BLaER1 (cell line): ENCODE data around the gene AP2M1.

Experiments used
- H3K27ac ChIP-seq: shearing (Covaris generic); formaldehyde crosslinking; 2 replicates; pipeline ENCODE4 v1.8.1; 2022
- H3K27me3 ChIP-seq: shearing (Covaris generic); formaldehyde crosslinking; 2 replicates; pipeline ENCODE4 v1.8.1; 2022
- H3K36me3 ChIP-seq: shearing (Covaris generic); formaldehyde crosslinking; 2 replicates; pipeline ENCODE4 v1.8.1; 2022
- H3K4me1 ChIP-seq: shearing (Covaris generic); formaldehyde crosslinking; 2 replicates; pipeline ENCODE4 v1.8.1; 2022
- H3K4me2 ChIP-seq: shearing (Covaris generic); formaldehyde crosslinking; 2 replicates; pipeline ENCODE4 v1.8.1; 2022
- H3K4me3 ChIP-seq: shearing (Covaris generic); formaldehyde crosslinking; 2 replicates; pipeline ENCODE4 v1.8.1; 2022
- H3K9ac ChIP-seq: shearing (Covaris generic); formaldehyde crosslinking; 2 replicates; pipeline ENCODE4 v1.8.1; 2022
- H3K9me3 ChIP-seq: shearing (Covaris generic); formaldehyde crosslinking; 2 replicates; pipeline ENCODE4 v1.8.1; 2022
- H4K20me1 ChIP-seq: shearing (Covaris generic); formaldehyde crosslinking; 2 replicates; pipeline ENCODE4 v1.8.1; 2022
- Cebpa-rat ChIP-seq: shearing (Covaris generic); IDR thresholded peaks from 2 replicates; pipeline ENCODE4 v1.8.1; 2022

The AP2M1 gene

DNA sequence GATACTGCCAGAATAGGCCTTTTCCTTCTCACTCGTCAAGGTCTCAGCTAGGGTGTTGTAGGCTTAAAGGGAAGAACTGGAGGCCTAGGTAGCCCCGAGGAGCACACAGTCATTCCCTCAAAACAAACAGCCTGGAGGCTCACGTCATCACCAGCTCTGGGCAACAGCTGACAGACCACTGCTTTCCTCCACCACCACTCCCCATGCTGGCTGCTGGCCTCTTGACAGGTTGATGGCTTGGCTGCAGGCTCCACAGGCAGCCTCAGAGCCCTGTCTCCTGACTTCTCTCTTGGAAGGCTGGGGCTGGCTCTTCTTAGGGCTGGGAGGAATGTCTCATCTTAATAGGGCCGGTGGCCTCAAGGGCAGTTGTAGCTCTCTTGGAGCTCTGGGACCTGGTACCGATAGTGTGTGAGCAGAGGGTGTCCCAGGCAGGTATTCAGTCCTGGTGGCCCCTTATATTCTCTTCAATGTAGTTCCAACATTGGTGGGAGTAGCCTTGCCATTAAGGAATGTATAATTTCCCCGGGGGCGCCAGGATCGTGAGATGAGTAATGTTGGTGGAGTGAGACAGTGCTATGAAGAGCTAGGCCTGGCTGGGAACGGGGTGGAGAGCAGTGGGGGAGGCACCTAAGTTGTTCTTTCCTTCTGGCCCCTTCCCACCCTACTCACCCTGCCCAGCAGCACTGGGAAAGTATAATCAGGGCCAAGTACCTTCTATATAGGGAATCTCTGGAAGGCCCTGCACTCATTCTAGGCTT is 6.1 kb upstream of the AP2M1 start:
- H3K27ac ChIP-seq = no peak overlapping the region
- no peak for TF ChIP-seq Cebpa-rat
- H3K4me3 ChIP-seq = no peak overlapping the region
- H3K36me3 ChIP-seq = peaks cover 96% of the 10 kb centered on the region
- H3K9me3 ChIP-seq = no peaks in the 10 kb centered on the region
- H3K27me3 ChIP-seq = no peaks in the 10 kb centered on the region
- no peak overlapping the region for H3K4me2 ChIP-seq
- peaks cover 4% of the 10 kb centered on the region for H3K4me1 ChIP-seq
- H3K9ac ChIP-seq = no peak overlapping the region
- H4K20me1 ChIP-seq = peaks cover 27% of the 10 kb centered on the region

DNA sequence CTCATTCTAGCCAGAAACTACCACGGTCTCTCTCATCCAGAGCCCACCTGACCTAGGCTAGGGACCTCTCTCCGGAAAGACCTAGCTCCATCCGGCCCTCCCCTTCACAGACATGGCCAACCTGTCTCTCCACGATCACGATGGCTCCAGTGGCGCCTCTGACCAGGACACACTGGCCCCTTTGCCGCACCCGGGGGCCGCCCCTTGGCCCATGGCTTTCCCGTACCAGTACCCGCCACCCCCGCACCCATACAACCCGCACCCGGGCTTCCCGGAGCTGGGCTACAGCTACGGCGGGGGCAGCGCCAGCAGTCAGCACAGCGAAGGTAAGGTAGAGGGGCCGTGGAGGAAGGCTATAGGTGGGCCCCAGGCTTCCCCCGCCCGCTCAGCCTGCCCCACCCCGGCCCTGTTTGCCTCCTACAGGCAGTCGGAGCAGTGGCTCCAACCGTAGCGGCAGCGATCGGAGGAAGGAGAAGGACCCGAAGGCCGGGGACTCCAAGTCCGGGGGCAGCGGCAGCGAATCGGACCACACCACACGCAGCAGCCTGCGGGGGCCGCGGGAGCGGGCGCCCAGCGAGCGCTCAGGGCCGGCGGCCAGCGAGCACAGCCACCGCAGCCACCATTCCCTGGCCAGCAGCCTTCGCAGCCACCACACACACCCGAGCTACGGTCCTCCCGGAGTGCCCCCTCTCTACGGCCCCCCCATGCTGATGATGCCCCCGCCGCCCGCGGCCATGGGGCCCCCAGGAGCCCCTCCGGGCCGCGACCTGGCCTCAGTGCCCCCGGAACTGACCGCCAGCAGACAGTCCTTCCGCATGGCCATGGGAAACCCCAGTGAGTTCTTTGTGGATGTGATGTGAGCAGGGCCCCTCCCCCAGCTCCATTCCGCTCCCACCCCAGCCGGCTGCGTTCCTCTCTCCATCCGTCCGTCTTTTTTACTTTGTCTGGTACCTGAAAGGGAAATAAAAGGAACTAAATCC is 4.5 kb upstream of the AP2M1 start:
- Histone ChIP-seq H3K36me3 (peaks cover 80% of the 10 kb centered on the region), H3K4me2 (no peak overlapping the region), H3K4me3 (no peak overlapping the region), H3K9ac (no peak overlapping the region), H3K27ac (no peak overlapping the region), H3K27me3 (no peaks in the 10 kb centered on the region), H3K4me1 (peaks cover 8% of the 10 kb centered on the region), H3K9me3 (no peaks in the 10 kb centered on the region), H4K20me1 (peaks cover 10% of the 10 kb centered on the region; the same call in 1 of the 2 replicates)
- TF ChIP-seq Cebpa-rat = no peak

DNA sequence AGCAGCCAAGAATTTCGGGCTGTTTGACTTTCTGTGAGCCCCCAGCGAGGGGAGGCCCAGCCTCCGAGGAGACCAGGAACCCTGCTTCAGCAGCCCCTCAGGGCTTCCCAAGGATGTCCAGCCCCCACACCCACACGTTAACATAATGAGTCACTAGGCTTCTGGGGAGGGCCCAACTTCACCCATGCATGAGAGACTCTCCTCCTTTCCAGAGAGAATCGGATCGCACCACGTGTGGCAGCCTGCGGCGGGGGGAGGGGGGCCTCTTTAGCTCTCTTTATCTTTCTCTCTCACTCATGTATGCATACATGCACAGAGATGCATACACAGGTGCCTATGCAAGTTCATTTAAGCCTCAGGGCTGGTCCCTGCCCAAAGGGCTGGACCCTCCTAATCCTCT is 3.1 kb upstream of the AP2M1 start:
- peaks cover 21% of the 10 kb centered on the region for H3K4me1 ChIP-seq
- H3K36me3 ChIP-seq = peaks cover 66% of the 10 kb centered on the region
- H3K27ac ChIP-seq = no peak overlapping the region
- no peak overlapping the region for H3K4me2 ChIP-seq
- H3K9ac ChIP-seq = no peak overlapping the region
- H4K20me1 ChIP-seq = peaks cover 6% of the 10 kb centered on the region; the same call in 1 of the 2 replicates
- no peak for TF ChIP-seq Cebpa-rat
- no peak overlapping the region for H3K4me3 ChIP-seq
- H3K9me3 ChIP-seq = no peaks in the 10 kb centered on the region
- no peaks in the 10 kb centered on the region for H3K27me3 ChIP-seq

DNA sequence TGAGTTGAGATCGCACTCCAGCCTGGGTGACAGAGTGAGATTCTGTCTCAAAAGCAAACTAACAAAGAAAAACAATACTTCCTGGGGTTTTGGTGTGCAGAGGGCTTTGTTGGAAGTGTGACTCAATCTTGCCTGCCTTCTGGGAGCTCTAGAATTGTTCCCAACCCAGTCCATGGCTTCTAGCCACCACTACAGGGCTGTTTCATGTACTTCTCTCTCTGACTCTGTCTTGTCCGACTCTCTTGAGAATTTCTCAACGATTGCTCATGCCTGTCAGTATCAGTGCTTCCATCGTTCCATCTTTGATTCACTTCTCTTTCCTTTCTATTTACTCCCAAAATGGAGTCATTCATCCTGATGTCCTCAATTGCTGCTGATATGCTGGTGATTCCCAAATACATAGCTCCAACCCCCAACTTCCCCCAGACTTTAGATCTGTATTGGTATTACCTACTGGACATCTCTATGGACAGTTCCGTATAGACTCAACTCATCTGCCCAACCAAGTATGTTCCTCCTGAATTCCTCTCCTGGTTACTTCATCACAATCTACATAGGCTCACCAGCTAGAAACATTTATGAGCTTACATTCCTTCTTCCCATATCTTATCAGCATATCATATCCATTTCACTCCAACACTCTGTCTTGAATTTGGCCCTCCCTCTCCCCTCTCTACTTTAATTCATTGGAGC is 1.8 kb upstream of the AP2M1 start:
- H3K36me3 ChIP-seq = peaks cover 65% of the 10 kb centered on the region
- no peak overlapping the region for H3K9ac ChIP-seq
- peaks cover 17% of the 10 kb centered on the region for H4K20me1 ChIP-seq
- H3K4me1 ChIP-seq = peaks cover 34% of the 10 kb centered on the region
- no peak overlapping the region for H3K27ac ChIP-seq
- TF ChIP-seq Cebpa-rat = no peak
- no peak overlapping the region for H3K4me3 ChIP-seq
- H3K27me3 ChIP-seq = no peaks in the 10 kb centered on the region
- no peak overlapping the region for H3K4me2 ChIP-seq
- H3K9me3 ChIP-seq = no peaks in the 10 kb centered on the region

DNA sequence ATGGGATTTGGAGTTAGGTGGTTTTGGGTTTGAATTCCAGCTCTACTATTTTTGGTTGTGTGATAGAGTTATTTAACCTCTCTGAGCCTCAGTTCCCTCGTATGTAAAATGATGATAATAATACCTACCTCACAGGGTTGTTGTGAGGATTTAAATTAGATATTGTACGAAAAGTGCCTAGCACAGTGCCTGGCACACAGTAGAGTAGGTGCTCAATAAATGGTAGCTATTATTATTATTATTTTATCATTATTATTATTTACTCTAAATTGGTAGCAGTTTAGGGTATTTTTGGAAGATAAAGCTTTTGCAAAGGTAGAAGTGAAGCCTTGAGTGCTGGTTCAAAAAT is 1.3 kb upstream of the AP2M1 start:
- peaks cover 65% of the 10 kb centered on the region for H3K36me3 ChIP-seq
- H4K20me1 ChIP-seq = peaks cover 22% of the 10 kb centered on the region
- no peak overlapping the region for H3K27ac ChIP-seq
- H3K27me3 ChIP-seq = no peaks in the 10 kb centered on the region
- no peaks in the 10 kb centered on the region for H3K9me3 ChIP-seq
- H3K4me3 ChIP-seq = no peak overlapping the region
- TF ChIP-seq Cebpa-rat = no peak
- H3K9ac ChIP-seq = no peak overlapping the region
- no peak overlapping the region for H3K4me2 ChIP-seq
- H3K4me1 ChIP-seq = peaks cover 34% of the 10 kb centered on the region

DNA sequence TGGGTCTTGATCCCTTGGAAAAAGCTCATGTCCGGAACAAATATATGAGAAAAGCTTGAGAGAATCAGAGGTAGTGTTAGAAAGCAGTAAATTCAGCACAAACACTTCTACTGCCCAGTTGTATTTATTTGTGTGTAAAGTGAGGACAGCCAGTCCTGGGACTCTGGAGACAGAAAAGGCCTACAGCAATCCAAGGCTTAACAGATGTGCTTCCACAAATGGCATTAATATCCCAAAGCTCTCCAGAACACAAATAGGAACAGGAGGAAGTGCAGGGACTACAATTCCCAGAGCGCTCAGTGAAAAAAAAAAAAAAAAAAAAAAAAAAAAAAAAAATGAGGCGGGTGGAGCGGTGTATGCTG is 390 bp upstream of the AP2M1 start:
- peak overlapping the region; percentile 37; the same call in 1 of the 2 replicates for H3K27ac ChIP-seq
- H3K4me3 ChIP-seq = no peak overlapping the region
- H3K27me3 ChIP-seq = no peaks in the 10 kb centered on the region
- no peaks in the 10 kb centered on the region for H3K9me3 ChIP-seq
- H4K20me1 ChIP-seq = peaks cover 31% of the 10 kb centered on the region
- H3K9ac ChIP-seq = peak overlapping the region; percentile 51; the same call in 1 of the 2 replicates
- no peak for TF ChIP-seq Cebpa-rat
- H3K4me2 ChIP-seq = peak overlapping the region; percentile 60
- peaks cover 34% of the 10 kb centered on the region for H3K4me1 ChIP-seq
- peaks cover 65% of the 10 kb centered on the region for H3K36me3 ChIP-seq

DNA sequence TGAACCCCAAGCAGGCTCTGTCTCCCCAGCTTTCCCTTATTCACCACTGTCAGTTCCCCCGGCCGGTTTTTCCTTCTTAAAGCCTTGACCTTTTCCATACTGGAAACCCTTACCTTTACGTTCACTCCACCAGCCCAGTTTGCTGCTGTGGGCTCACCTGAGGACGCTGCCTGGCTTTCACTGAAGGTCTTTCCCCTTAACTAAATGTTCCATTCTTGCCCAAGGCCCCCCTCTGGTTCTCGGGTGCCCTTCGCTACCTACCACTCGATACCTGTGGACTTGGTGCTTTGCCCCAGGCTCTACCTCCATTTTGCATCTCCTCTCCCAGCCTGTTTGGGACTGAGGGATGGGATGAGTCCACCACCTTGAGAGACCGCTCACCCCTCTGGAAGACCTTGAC is 851 bp downstream of the AP2M1 start:
- peaks cover 33% of the 10 kb centered on the region for H4K20me1 ChIP-seq
- H3K27me3 ChIP-seq = no peaks in the 10 kb centered on the region
- H3K4me1 ChIP-seq = peaks cover 34% of the 10 kb centered on the region
- peak overlapping the region; percentile 99 for H3K4me3 ChIP-seq
- H3K9me3 ChIP-seq = no peaks in the 10 kb centered on the region
- H3K9ac ChIP-seq = peak overlapping the region; percentile 95
- TF ChIP-seq Cebpa-rat = no peak
- peak overlapping the region; percentile 93 for H3K27ac ChIP-seq
- peak overlapping the region; percentile 97 for H3K4me2 ChIP-seq
- peaks cover 65% of the 10 kb centered on the region for H3K36me3 ChIP-seq

DNA sequence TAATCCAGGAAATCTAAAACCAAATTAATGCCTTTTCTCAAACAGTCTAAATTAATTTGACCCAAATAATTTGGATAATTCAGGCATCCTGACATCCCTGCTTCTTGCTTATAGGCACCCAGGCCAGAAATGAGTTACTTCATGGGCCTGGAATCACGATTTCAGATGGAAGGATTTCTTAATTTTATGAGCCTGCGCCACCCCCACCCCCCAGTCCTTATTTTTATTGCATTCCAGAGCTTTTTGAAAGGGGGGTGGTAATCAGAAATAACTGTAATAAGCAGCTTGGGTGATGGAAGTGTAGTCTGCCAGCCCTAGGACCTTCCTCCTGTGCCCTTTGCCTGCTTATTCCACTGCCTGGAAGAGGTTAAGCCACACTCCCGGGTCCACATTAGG is 1.3 kb downstream of the AP2M1 start:
- H3K27me3 ChIP-seq = no peaks in the 10 kb centered on the region
- H3K9me3 ChIP-seq = no peaks in the 10 kb centered on the region
- 0 out of 2 replicates have a peak overlapping the region, but pooled peaks have one; percentile 27 for H3K27ac ChIP-seq
- peak overlapping the region; percentile 97 for H3K4me2 ChIP-seq
- peaks cover 33% of the 10 kb centered on the region for H4K20me1 ChIP-seq
- H3K4me1 ChIP-seq = peaks cover 34% of the 10 kb centered on the region
- no peak for TF ChIP-seq Cebpa-rat
- H3K9ac ChIP-seq = peak overlapping the region; percentile 95
- H3K36me3 ChIP-seq = peaks cover 65% of the 10 kb centered on the region
- H3K4me3 ChIP-seq = peak overlapping the region; percentile 99

DNA sequence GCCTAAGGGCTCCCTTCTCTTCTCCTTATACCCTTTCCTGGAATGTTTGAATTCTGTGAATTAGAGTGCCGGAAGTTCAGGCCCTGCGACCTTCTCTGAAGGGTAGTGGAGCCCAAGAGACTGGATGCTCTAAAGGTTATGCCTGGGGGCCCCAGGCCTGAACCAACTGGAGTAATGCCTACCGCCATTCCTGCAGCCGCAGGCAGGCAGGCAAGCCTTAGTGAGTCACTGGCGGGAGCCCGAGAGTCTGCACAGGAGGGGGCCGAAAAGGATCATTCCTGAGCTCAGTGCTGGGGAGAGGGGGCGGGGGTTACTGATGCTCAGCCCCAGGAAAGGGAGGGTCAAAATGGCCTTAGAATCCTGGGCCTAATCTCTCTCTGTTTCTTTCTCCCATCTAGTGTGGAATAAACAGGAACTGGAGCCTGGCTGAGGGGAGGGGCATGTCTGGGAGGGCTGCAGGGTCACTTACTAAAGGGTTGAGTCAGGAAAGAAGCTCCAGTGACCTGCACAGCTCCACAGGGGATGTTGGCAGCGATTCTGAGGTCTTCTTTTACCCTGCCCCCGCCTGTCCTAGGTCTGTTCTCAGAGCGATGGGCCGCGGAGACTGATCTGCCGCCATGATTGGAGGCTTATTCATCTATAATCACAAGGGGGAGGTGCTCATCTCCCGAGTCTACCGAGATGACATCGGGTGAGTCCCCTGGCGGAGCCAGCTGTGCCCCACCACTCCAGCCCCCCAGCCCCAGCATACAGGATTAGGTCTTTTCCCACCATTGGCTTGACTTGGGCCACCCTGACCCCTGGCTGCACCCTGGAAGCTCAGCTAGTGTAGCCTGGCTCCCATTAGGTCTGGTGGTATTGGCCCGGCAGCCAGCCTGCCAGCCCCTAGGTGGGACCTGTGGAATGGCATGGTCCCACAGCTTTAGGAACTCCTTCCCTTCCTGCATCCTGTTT is 2.0 kb downstream of the AP2M1 start:
- peak overlapping the region; percentile 99 for H3K4me3 ChIP-seq
- H3K4me2 ChIP-seq = peak overlapping the region; percentile 97
- no peaks in the 10 kb centered on the region for H3K27me3 ChIP-seq
- no peaks in the 10 kb centered on the region for H3K9me3 ChIP-seq
- peak overlapping the region; percentile 95 for H3K9ac ChIP-seq
- H3K27ac ChIP-seq = peak overlapping the region; percentile 49; the same call in 1 of the 2 replicates
- peaks cover 33% of the 10 kb centered on the region for H4K20me1 ChIP-seq
- peaks cover 34% of the 10 kb centered on the region for H3K4me1 ChIP-seq
- peaks cover 65% of the 10 kb centered on the region for H3K36me3 ChIP-seq
- TF ChIP-seq Cebpa-rat = no peak
